Measurements from ENCODE around the gene SLC35G6. TPM values are rescaled to one million over a fixed set of nuclear protein-coding genes. Genes with fewer than 3 reads are reported as not detected.

The SLC35G6 gene
- total RNA-seq, 2 experiments from 2014 or later: not detected

DNA sequence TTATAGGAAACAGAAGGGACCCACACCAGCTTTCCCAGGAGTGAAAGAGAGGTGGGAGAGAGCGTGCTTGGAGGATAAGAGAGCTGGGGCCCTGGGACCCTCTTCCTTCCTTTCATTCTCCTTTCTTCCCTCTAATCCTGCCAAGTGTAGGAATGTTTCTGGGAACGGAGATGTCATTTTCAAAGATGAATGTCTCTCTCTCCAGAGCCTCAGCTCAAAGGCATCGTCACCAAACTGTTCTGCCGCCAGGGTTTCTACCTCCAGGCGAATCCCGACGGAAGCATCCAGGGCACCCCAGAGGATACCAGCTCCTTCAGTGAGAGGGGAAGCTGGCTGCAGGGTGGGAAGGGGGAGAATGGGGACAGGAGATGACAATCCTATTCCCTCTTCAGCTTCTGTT lies 40.0 kb upstream of the SLC35G6 start:
- ATAC-seq (ENCODE audit: low read depth) (no peak), DNase-seq (no peak)
- Mint-ChIP-seq H3K27me3 (peaks cover 17% of the 10 kb centered on the region), H3K4me1 (peaks cover 35% of the 10 kb centered on the region), H3K4me3 (peak overlapping the region; percentile 20), H3K9me3 (no peaks in the 10 kb centered on the region), H3K36me3 (peaks cover 20% of the 10 kb centered on the region), H3K27ac (no peak overlapping the region)
- POLR2A ChIA-PET: interaction anchor here (0.7 to 7.9 kb wide), 9 partner anchors 11 to 246 kb away, joined by 3 to 60 read pairs (median 7); partner anchors contain the start of genes KCTD11, POLR2A and TP53

DNA sequence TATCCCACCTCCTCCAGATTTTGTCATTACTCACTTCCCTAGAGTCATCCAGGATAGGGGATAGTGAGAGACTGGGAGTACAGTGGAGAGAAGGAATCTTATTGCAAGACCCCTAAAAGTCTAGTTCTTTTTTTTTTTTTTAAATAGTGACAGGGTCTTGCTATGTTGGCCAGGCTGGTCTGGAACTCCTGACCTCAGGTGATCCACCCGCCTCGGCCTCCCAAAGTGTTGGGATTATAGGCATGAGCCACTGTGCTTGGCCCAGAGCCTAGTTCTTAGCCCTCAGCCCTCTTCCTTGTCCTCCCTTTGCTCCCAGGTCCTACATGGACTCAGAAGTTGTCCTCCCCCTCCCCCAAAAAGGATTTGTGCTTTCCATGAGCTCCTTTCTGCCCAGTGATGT lies 39.1 kb upstream of the SLC35G6 start:
- POLR2A ChIA-PET: interaction anchor here (2.5 to 7.9 kb wide), 3 partner anchors 14 to 132 kb away, joined by 10 to 60 read pairs (median 14); partner anchors contain the start of gene POLR2A
- H3K9me3 Mint-ChIP-seq: no peaks in the 10 kb centered on the region
- peaks cover 36% of the 10 kb centered on the region for H3K4me1 Mint-ChIP-seq
- peaks cover 21% of the 10 kb centered on the region for H3K36me3 Mint-ChIP-seq
- H3K27ac Mint-ChIP-seq: no peak overlapping the region
- ATAC-seq (ENCODE audit: low read depth) (no peak), DNase-seq (no peak)
- no peak overlapping the region for H3K4me3 Mint-ChIP-seq
- peaks cover 20% of the 10 kb centered on the region for H3K27me3 Mint-ChIP-seq

- H3K27ac Mint-ChIP-seq: no peak overlapping the region
- peaks cover 29% of the 10 kb centered on the region for H3K36me3 Mint-ChIP-seq
- peaks cover 2% of the 10 kb centered on the region for H3K9me3 Mint-ChIP-seq
- ATAC-seq (ENCODE audit: low read depth) (no peak), DNase-seq (no peak)
- peaks cover 31% of the 10 kb centered on the region for H3K4me1 Mint-ChIP-seq
- peaks cover 24% of the 10 kb centered on the region for H3K27me3 Mint-ChIP-seq
- H3K4me3 Mint-ChIP-seq: no peak overlapping the region
- POLR2A ChIA-PET: interaction anchor here (0.6 to 7.9 kb wide), 7 partner anchors 9 to 882 kb away, joined by 3 to 60 read pairs (median 5); partner anchors contain the start of genes POLR2A, TMEM102 and TMEM256
Observed at GRCh38 chr17:7443499-7444485, 37.5 kb upstream of the SLC35G6 start.

- peak; percentile 10 for ATAC-seq (ENCODE audit: low read depth)
- Mint-ChIP-seq H3K4me1 (peaks cover 29% of the 10 kb centered on the region), H3K27ac (peak within 1 kb of the TSS; percentile 10), H3K27me3 (peaks cover 24% of the 10 kb centered on the region), H3K4me3 (peak within 1 kb of the TSS; percentile 80), H3K36me3 (peaks cover 35% of the 10 kb centered on the region), H3K9me3 (peaks cover 2% of the 10 kb centered on the region)
- POLR2A ChIA-PET: interaction anchor here (0.6 to 7.9 kb wide), 8 partner anchors 9 to 881 kb away, joined by 3 to 60 read pairs (median 10); partner anchors contain the start of genes ACAP1, POLR2A, TMEM102 and TMEM256
- DNase-seq: peak; percentile 53
Observed at GRCh38 chr17:7444682-7445618, 36.3 kb upstream of the SLC35G6 start, which contains the start of gene CHRNB1. Gene CHRNB1, plus strand, starts transcription at chr17:7445061. Its CDS starts 67 bp downstream, at chr17:7445128.

- POLR2A ChIA-PET: interaction anchor here (0.5 to 7.9 kb wide), 7 partner anchors 9 to 109 kb away, joined by 4 to 60 read pairs (median 13); partner anchors contain the start of genes ACAP1, POLR2A, TMEM102 and ZBTB4
- peak; percentile 56 for DNase-seq
- Mint-ChIP-seq H3K4me1 (peaks cover 24% of the 10 kb centered on the region), H3K27me3 (peaks cover 24% of the 10 kb centered on the region), H3K36me3 (peaks cover 35% of the 10 kb centered on the region), H3K9me3 (peaks cover 2% of the 10 kb centered on the region), H3K27ac (peak overlapping the region; percentile 10), H3K4me3 (peak overlapping the region; percentile 80)
- ATAC-seq (ENCODE audit: low read depth): peak; percentile 94
Observed at GRCh38 chr17:7445619-7445968, 35.7 kb upstream of the SLC35G6 start.

DNA sequence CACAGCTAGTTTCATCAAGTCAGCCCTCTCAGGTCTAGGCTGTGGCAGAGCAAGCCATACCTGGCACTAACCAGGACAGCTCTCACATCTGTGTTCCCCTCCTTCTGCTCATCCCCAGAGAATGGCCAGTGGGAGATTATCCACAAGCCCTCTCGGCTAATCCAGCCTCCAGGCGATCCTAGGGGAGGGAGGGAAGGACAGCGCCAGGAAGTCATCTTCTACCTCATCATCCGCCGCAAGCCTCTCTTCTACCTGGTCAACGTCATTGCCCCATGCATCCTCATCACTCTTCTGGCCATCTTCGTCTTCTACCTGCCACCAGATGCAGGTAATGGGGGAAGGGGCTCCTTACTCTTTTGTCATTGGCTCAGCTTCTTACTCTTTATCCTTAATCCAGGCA lies 32.8 kb upstream of the SLC35G6 start:
- H3K9me3 Mint-ChIP-seq: peaks cover 2% of the 10 kb centered on the region
- peaks cover 27% of the 10 kb centered on the region for H3K36me3 Mint-ChIP-seq
- H3K27ac Mint-ChIP-seq: no peak overlapping the region
- ATAC-seq (ENCODE audit: low read depth) (no peak), DNase-seq (no peak)
- H3K4me1 Mint-ChIP-seq: peaks cover 26% of the 10 kb centered on the region
- H3K4me3 Mint-ChIP-seq: no peak overlapping the region
- POLR2A ChIA-PET: no interaction called here
- peaks cover 19% of the 10 kb centered on the region for H3K27me3 Mint-ChIP-seq

DNA sequence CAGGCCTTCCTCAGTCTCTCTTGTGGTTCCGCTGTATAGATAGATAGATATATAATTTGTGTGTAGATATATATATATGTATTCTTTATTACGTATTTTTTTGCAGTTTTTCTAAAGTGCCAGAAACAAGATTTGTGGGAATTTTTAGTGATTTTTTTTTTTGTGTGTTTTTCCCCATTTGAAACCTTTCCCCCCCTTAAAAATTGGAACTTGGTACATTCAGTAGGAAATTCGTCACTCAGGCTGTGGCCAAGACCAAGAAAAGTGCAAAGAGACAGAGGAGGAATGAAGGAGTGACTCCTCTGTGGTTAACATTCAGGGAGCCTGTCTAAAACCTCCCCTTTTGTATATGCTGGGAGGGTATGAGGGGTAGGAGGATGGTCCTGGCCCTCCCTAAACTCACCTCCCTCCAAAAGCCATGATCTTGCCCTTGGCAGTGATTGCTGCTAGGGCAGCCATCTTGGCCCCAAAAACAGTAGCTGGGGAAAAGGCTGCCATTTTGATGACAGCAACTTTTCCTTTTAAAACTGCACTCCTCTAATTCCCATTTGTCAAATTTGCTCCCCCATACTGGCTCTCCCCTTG lies 21.2 kb upstream of the SLC35G6 start:
- Mint-ChIP-seq H3K36me3 (peaks cover 25% of the 10 kb centered on the region), H3K9me3 (no peaks in the 10 kb centered on the region), H3K4me3 (no peak overlapping the region), H3K27ac (no peak overlapping the region), H3K4me1 (peaks cover 16% of the 10 kb centered on the region), H3K27me3 (no peaks in the 10 kb centered on the region)
- POLR2A ChIA-PET: interaction anchor here (0.7 to 1.1 kb wide), 3 partner anchors 17 to 25 kb away, joined by 3 read pairs; no protein-coding TSS in a partner anchor
- ATAC-seq (ENCODE audit: low read depth): no peak
- no peak for DNase-seq

DNA sequence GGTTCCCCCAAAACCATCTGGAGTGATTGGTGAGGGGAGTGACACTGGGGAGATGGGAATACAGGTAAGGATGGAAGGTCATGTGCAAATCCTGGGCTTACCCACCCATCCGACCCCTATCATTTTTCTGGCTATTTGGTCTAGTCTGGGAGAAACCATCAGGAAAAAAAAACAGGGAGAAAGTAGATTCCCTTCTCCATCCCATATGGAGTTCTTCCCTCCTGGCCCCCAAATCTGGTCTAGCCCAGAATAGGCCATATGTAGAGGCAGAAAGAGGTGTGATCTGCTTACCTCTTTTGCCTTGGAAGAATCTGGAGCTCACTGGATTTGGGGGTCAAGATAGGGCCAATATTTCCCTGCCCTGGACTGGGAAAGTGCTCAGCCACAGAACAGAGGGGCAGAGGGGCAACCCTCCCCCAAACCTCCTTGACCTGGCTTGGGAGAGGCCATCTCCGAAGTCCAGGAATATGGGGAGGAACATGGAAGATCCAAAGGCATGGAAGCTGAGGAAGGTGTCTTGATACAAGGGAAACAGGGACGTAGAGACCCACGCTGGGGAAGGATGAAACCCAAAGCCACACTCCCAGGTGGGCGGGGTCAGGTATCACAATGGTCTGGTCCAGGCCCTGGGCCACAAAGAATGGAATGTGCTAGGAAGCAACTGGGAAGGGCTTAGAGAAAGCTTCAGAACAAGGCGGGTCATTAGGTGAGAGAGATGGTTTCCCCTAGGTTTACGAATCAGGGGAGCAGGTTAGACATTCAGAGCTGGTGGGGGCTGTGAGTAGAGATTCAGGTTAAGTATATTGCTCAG lies 20.2 kb upstream of the SLC35G6 start:
- Mint-ChIP-seq H3K9me3 (no peaks in the 10 kb centered on the region), H3K4me3 (no peak overlapping the region), H3K36me3 (peaks cover 26% of the 10 kb centered on the region), H3K4me1 (peaks cover 15% of the 10 kb centered on the region), H3K27me3 (no peaks in the 10 kb centered on the region), H3K27ac (no peak overlapping the region)
- POLR2A ChIA-PET: interaction anchor here (0.7 to 2.8 kb wide), 4 partner anchors 12 to 28 kb away, joined by 3 to 15 read pairs (median 5); partner anchors contain the start of gene POLR2A
- DNase-seq (no peak), ATAC-seq (ENCODE audit: low read depth) (no peak)

- Mint-ChIP-seq H3K4me3 (no peak overlapping the region), H3K4me1 (peaks cover 11% of the 10 kb centered on the region), H3K27me3 (no peaks in the 10 kb centered on the region), H3K36me3 (peaks cover 26% of the 10 kb centered on the region), H3K9me3 (no peaks in the 10 kb centered on the region), H3K27ac (no peak overlapping the region)
- no peak for ATAC-seq (ENCODE audit: low read depth)
- no peak for DNase-seq
- POLR2A ChIA-PET: interaction anchor here (1.0 to 2.8 kb wide), 4 partner anchors 13 to 24 kb away, joined by 3 to 15 read pairs (median 5); partner anchors contain the start of gene POLR2A
Observed at GRCh38 chr17:7462474-7463371, 18.5 kb upstream of the SLC35G6 start.

DNA sequence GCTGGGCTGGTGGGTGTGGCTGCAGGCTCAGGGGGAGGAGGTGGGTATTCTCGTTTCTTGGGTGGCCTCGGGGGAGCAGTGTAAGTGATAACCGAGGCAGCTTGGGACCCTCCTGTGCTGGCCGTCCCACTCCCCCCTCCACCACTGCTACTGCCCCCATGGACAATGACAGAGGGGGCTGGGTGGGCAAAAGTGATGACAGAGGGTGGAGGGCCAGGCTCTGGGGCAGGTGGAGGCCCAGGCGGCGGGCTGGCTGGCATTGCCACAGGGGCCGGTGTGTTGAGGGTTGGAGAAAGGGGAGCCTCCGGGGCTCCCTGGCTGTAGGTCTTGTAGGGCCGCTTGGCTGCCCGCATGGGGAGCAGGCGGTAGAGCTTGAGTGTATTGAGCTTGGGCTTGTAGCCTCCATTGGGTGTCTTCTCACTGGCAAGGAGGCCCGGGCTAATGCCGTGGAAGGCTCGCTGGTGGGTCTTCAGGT lies 17.8 kb upstream of the SLC35G6 start:
- Mint-ChIP-seq H3K27me3 (no peaks in the 10 kb centered on the region), H3K27ac (no peak overlapping the region), H3K4me1 (peaks cover 11% of the 10 kb centered on the region), H3K36me3 (peaks cover 26% of the 10 kb centered on the region), H3K9me3 (no peaks in the 10 kb centered on the region), H3K4me3 (no peak overlapping the region)
- POLR2A ChIA-PET: interaction anchor here (0.5 to 2.8 kb wide), 4 partner anchors 12 to 64 kb away, joined by 3 to 15 read pairs (median 4); partner anchors contain the start of gene POLR2A
- DNase-seq (no peak), ATAC-seq (ENCODE audit: low read depth) (peak; percentile 10)

GRCh38 chr17:7464081-7464480 lies 17.2 kb upstream of the SLC35G6 start:
- H3K36me3 Mint-ChIP-seq: peaks cover 24% of the 10 kb centered on the region
- POLR2A ChIA-PET: interaction anchor here (0.5 to 1.9 kb wide), 2 partner anchors 12 to 64 kb away, joined by 3 to 6 read pairs; no protein-coding TSS in a partner anchor
- no peak overlapping the region for H3K27ac Mint-ChIP-seq
- H3K9me3 Mint-ChIP-seq: no peaks in the 10 kb centered on the region
- no peak for DNase-seq
- no peaks in the 10 kb centered on the region for H3K27me3 Mint-ChIP-seq
- no peak overlapping the region for H3K4me3 Mint-ChIP-seq
- no peak for ATAC-seq (ENCODE audit: low read depth)
- H3K4me1 Mint-ChIP-seq: peaks cover 7% of the 10 kb centered on the region
